ENCODE measurements around the gene FOXP4. TPM values are rescaled to one million over a fixed set of nuclear protein-coding genes. Genes with fewer than 3 reads are reported as not detected.

Gene FOXP4
- total RNA-seq, 1 experiment from 2014 or later: 11.6 TPM

GRCh38 chr6:41522780-41523548 is 23.2 kb upstream of the FOXP4 start:
- DNase-seq (ENCODE audit: low read depth): no peak

- DNase-seq (ENCODE audit: low read depth): no peak
These were observed 22.1 kb upstream of the FOXP4 start for GRCh38 chr6:41523915-41524633.

GRCh38 chr6:41524634-41525011 is 21.6 kb upstream of the FOXP4 start:
- DNase-seq (ENCODE audit: low read depth): no peak

- DNase-seq (ENCODE audit: low read depth): peak; percentile 46
These were observed 18.3 kb upstream of the FOXP4 start for GRCh38 chr6:41527721-41528408.

- no peak for DNase-seq (ENCODE audit: low read depth)
These were observed 17.7 kb upstream of the FOXP4 start for GRCh38 chr6:41528409-41528963.

GRCh38 chr6:41529049-41529448 is 17.1 kb upstream of the FOXP4 start:
- no peak for DNase-seq (ENCODE audit: low read depth)

GRCh38 chr6:41529970-41530369 is 16.2 kb upstream of the FOXP4 start:
- DNase-seq (ENCODE audit: low read depth): no peak

GRCh38 chr6:41530476-41530875 is 15.7 kb upstream of the FOXP4 start:
- DNase-seq (ENCODE audit: low read depth): no peak

- no peak for DNase-seq (ENCODE audit: low read depth)
These were observed 15.2 kb upstream of the FOXP4 start for GRCh38 chr6:41531016-41531415.

- peak; percentile 26 for DNase-seq (ENCODE audit: low read depth)
These were observed 14.3 kb upstream of the FOXP4 start for GRCh38 chr6:41531591-41532582.

GRCh38 chr6:41535766-41536165 is 10.4 kb upstream of the FOXP4 start:
- DNase-seq (ENCODE audit: low read depth): peak; percentile 30

- peak; percentile 36 for DNase-seq (ENCODE audit: low read depth)
These were observed 9.1 kb upstream of the FOXP4 start for GRCh38 chr6:41536795-41537758.

- DNase-seq (ENCODE audit: low read depth): peak; percentile 20
These were observed 7.5 kb upstream of the FOXP4 start for GRCh38 chr6:41538556-41539182.

GRCh38 chr6:41539204-41539603 is 7.0 kb upstream of the FOXP4 start:
- DNase-seq (ENCODE audit: low read depth): no peak

- no peak for DNase-seq (ENCODE audit: low read depth)
These were observed 4.8 kb upstream of the FOXP4 start for GRCh38 chr6:41541364-41541763.

GRCh38 chr6:41543087-41543486 is 3.1 kb upstream of the FOXP4 start:
- no peak for DNase-seq (ENCODE audit: low read depth)

GRCh38 chr6:41545247-41545702 is 906 bp upstream of the FOXP4 start:
- no peak for DNase-seq (ENCODE audit: low read depth)

- no peak for DNase-seq (ENCODE audit: low read depth)
These were observed 289 bp downstream of the FOXP4 start for GRCh38 chr6:41546475-41546865.
